Measurements from ENCODE around the gene AGMAT.

The AGMAT gene

GRCh38 chr1:15538771-15539170 is 46.1 kb downstream of the AGMAT start:
- no peak overlapping the region for H4K5ac ChIP-seq (ENCODE audit: low read length)
- H2BK15ac ChIP-seq (replicated peaks; ENCODE audit: low read depth), result no peak overlapping the region
- H3K4me3 ChIP-seq (ENCODE audit: low read length), result no peak overlapping the region
- H3K4me1 ChIP-seq (ENCODE audit: control insufficient read depth, low read depth, low read length), result no peaks in the 10 kb centered on the region
- H3K27me3 ChIP-seq (ENCODE audit: insufficient read depth, low read length, poor library complexity), result no peaks in the 10 kb centered on the region
- DNase-seq, result no peak
- no peak overlapping the region for H2BK120ac ChIP-seq (ENCODE audit: low read depth, low read length)
- no peak overlapping the region for H2AK5ac ChIP-seq (ENCODE audit: low read length)
- H3K23ac ChIP-seq (ENCODE audit: low read length), result no peak overlapping the region
- H3K79me2 ChIP-seq (ENCODE audit: control insufficient read depth, insufficient read depth, low read length), result no peaks in the 10 kb centered on the region
- peaks cover 5% of the 10 kb centered on the region for H3K36me3 ChIP-seq (ENCODE audit: control insufficient read depth, insufficient read depth, low read length)
- no peak overlapping the region for H3K27ac ChIP-seq (ENCODE audit: low read depth, low read length)
- H3K4ac ChIP-seq (ENCODE audit: low read depth, low read length), result no peak overlapping the region
- no peak overlapping the region for H3K4me2 ChIP-seq (ENCODE audit: low read length)
- no peak overlapping the region for H3K9ac ChIP-seq (ENCODE audit: low read length)
- H2BK5ac ChIP-seq (ENCODE audit: low read length), result no peak overlapping the region
- no peak overlapping the region for H4K8ac ChIP-seq (ENCODE audit: low read depth, low read length)
- whole genome bisulfite sequencing (ENCODE audit: extremely low coverage, insufficient coverage, low lambda C conversion rate), result no CpG with 5 or more reads among the region's 6 CpGs
- H3K79me1 ChIP-seq (ENCODE audit: low read length), result no peaks in the 10 kb centered on the region
- H3K18ac ChIP-seq (ENCODE audit: low read length), result no peak overlapping the region
- H3K56ac ChIP-seq (ENCODE audit: low read length), result no peak overlapping the region

GRCh38 chr1:15531682-15532081 is 53.2 kb downstream of the AGMAT start:
- WGBS (ENCODE audit: extremely low coverage, insufficient coverage, low lambda C conversion rate), result no CpG with 5 or more reads among the region's 2 CpGs
- no peaks in the 10 kb centered on the region for H3K36me3 ChIP-seq (ENCODE audit: control insufficient read depth, insufficient read depth, low read length)

GRCh38 chr1:15531003-15531402 is 53.8 kb downstream of the AGMAT start:
- Histone ChIP-seq H3K4me1 (ENCODE audit: control insufficient read depth, low read depth, low read length) (peaks cover 2% of the 10 kb centered on the region), H2AK5ac (ENCODE audit: low read length) (no peak overlapping the region), H3K18ac (ENCODE audit: low read length) (no peak overlapping the region), H3K4ac (ENCODE audit: low read depth, low read length) (no peak overlapping the region), H3K9ac (ENCODE audit: low read length) (no peak overlapping the region), H4K8ac (ENCODE audit: low read depth, low read length) (no peak overlapping the region), H2BK5ac (ENCODE audit: low read length) (no peak overlapping the region), H2BK120ac (ENCODE audit: low read depth, low read length) (no peak overlapping the region), H3K36me3 (ENCODE audit: control insufficient read depth, insufficient read depth, low read length) (no peaks in the 10 kb centered on the region), H3K56ac (ENCODE audit: low read length) (no peak overlapping the region), H2BK15ac (replicated peaks; ENCODE audit: low read depth) (no peak overlapping the region), H3K27me3 (ENCODE audit: insufficient read depth, low read length, poor library complexity) (no peaks in the 10 kb centered on the region), H4K5ac (ENCODE audit: low read length) (no peak overlapping the region), H3K23ac (ENCODE audit: low read length) (no peak overlapping the region), H3K27ac (ENCODE audit: low read depth, low read length) (no peak overlapping the region), H3K79me1 (ENCODE audit: low read length) (peaks cover 3% of the 10 kb centered on the region), H3K4me2 (ENCODE audit: low read length) (no peak overlapping the region), H3K79me2 (ENCODE audit: control insufficient read depth, insufficient read depth, low read length) (peaks cover 4% of the 10 kb centered on the region), H3K4me3 (ENCODE audit: low read length) (no peak overlapping the region)
- WGBS (ENCODE audit: extremely low coverage, insufficient coverage, low lambda C conversion rate), result no CpG with 5 or more reads among the region's 4 CpGs
- no peak for DNase-seq

More at GRCh38 chr1:15531682-15532081, 53.2 kb downstream of the AGMAT start:
- H3K79me2 ChIP-seq (ENCODE audit: control insufficient read depth, insufficient read depth, low read length), result peaks cover 4% of the 10 kb centered on the region
- H3K4me1 ChIP-seq (ENCODE audit: control insufficient read depth, low read depth, low read length), result peaks cover 2% of the 10 kb centered on the region
- no peak overlapping the region for H2AK5ac ChIP-seq (ENCODE audit: low read length)
- no peak overlapping the region for H2BK120ac ChIP-seq (ENCODE audit: low read depth, low read length)
- H3K23ac ChIP-seq (ENCODE audit: low read length), result no peak overlapping the region
- H3K4me2 ChIP-seq (ENCODE audit: low read length), result no peak overlapping the region
- H3K27me3 ChIP-seq (ENCODE audit: insufficient read depth, low read length, poor library complexity), result no peaks in the 10 kb centered on the region
- no peak overlapping the region for H3K18ac ChIP-seq (ENCODE audit: low read length)
- no peak overlapping the region for H3K4ac ChIP-seq (ENCODE audit: low read depth, low read length)
- H3K4me3 ChIP-seq (ENCODE audit: low read length), result no peak overlapping the region
- no peak overlapping the region for H4K8ac ChIP-seq (ENCODE audit: low read depth, low read length)
- no peak overlapping the region for H3K56ac ChIP-seq (ENCODE audit: low read length)
- H2BK5ac ChIP-seq (ENCODE audit: low read length), result no peak overlapping the region
- H4K5ac ChIP-seq (ENCODE audit: low read length), result no peak overlapping the region
- H2BK15ac ChIP-seq (replicated peaks; ENCODE audit: low read depth), result no peak overlapping the region
- peaks cover 3% of the 10 kb centered on the region for H3K79me1 ChIP-seq (ENCODE audit: low read length)
- no peak overlapping the region for H3K9ac ChIP-seq (ENCODE audit: low read length)
- no peak overlapping the region for H3K27ac ChIP-seq (ENCODE audit: low read depth, low read length)
- DNase-seq, result no peak

- Histone ChIP-seq H3K4me1 (ENCODE audit: control insufficient read depth, low read depth, low read length) (peaks cover 4% of the 10 kb centered on the region), H3K4me3 (ENCODE audit: low read length) (peak within 1 kb of the TSS; percentile 88), H2BK120ac (ENCODE audit: low read depth, low read length) (no peak within 1 kb of the TSS), H3K9ac (ENCODE audit: low read length) (peak within 1 kb of the TSS; percentile 95), H3K27me3 (ENCODE audit: insufficient read depth, low read length, poor library complexity) (no peaks in the 10 kb centered on the region), H2BK5ac (ENCODE audit: low read length) (no peak within 1 kb of the TSS), H3K18ac (ENCODE audit: low read length) (peak within 1 kb of the TSS; percentile 56), H3K4ac (ENCODE audit: low read depth, low read length) (no peak within 1 kb of the TSS), H3K23ac (ENCODE audit: low read length) (no peak within 1 kb of the TSS), H2AK5ac (ENCODE audit: low read length) (no peak within 1 kb of the TSS), H3K56ac (ENCODE audit: low read length) (peak within 1 kb of the TSS; percentile 98), H3K79me2 (ENCODE audit: control insufficient read depth, insufficient read depth, low read length) (peaks cover 4% of the 10 kb centered on the region), H3K36me3 (ENCODE audit: control insufficient read depth, insufficient read depth, low read length) (no peaks in the 10 kb centered on the region), H3K79me1 (ENCODE audit: low read length) (peaks cover 6% of the 10 kb centered on the region), H3K27ac (ENCODE audit: low read depth, low read length) (peak within 1 kb of the TSS; percentile 93), H2BK15ac (replicated peaks; ENCODE audit: low read depth) (no peak within 1 kb of the TSS), H3K4me2 (ENCODE audit: low read length) (peak within 1 kb of the TSS; percentile 97), H4K8ac (ENCODE audit: low read depth, low read length) (no peak within 1 kb of the TSS), H4K5ac (ENCODE audit: low read length) (no peak within 1 kb of the TSS)
- WGBS (ENCODE audit: extremely low coverage, insufficient coverage, low lambda C conversion rate), result no CpG with 5 or more reads among the region's 65 CpGs
- DNase-seq, result peak; percentile 100
These were observed 58.1 kb downstream of the AGMAT start, which contains the start of gene DNAJC16 for GRCh38 chr1:15526490-15527339. TSS of gene DNAJC16 (plus strand) at chr1:15526848. CDS start at chr1:15529106, 2,258 bp downstream.

- no peak overlapping the region for H3K18ac ChIP-seq (ENCODE audit: low read length)
- H3K79me1 ChIP-seq (ENCODE audit: low read length), result peaks cover 6% of the 10 kb centered on the region
- no peak overlapping the region for H3K23ac ChIP-seq (ENCODE audit: low read length)
- no peak for DNase-seq
- H3K4me3 ChIP-seq (ENCODE audit: low read length), result no peak overlapping the region
- H2BK5ac ChIP-seq (ENCODE audit: low read length), result no peak overlapping the region
- H3K4me2 ChIP-seq (ENCODE audit: low read length), result peak overlapping the region; percentile 2
- no peak overlapping the region for H3K27ac ChIP-seq (ENCODE audit: low read depth, low read length)
- no CpG with 5 or more reads among the region's 9 CpGs for WGBS (ENCODE audit: extremely low coverage, insufficient coverage, low lambda C conversion rate)
- H4K5ac ChIP-seq (ENCODE audit: low read length), result no peak overlapping the region
- no peak overlapping the region for H4K8ac ChIP-seq (ENCODE audit: low read depth, low read length)
- no peaks in the 10 kb centered on the region for H3K27me3 ChIP-seq (ENCODE audit: insufficient read depth, low read length, poor library complexity)
- H2BK120ac ChIP-seq (ENCODE audit: low read depth, low read length), result no peak overlapping the region
- H3K79me2 ChIP-seq (ENCODE audit: control insufficient read depth, insufficient read depth, low read length), result peaks cover 4% of the 10 kb centered on the region
- no peak overlapping the region for H3K9ac ChIP-seq (ENCODE audit: low read length)
- no peak overlapping the region for H2BK15ac ChIP-seq (replicated peaks; ENCODE audit: low read depth)
- H3K4me1 ChIP-seq (ENCODE audit: control insufficient read depth, low read depth, low read length), result peaks cover 4% of the 10 kb centered on the region
- H3K36me3 ChIP-seq (ENCODE audit: control insufficient read depth, insufficient read depth, low read length), result no peaks in the 10 kb centered on the region
- no peak overlapping the region for H3K56ac ChIP-seq (ENCODE audit: low read length)
- no peak overlapping the region for H2AK5ac ChIP-seq (ENCODE audit: low read length)
- no peak overlapping the region for H3K4ac ChIP-seq (ENCODE audit: low read depth, low read length)
These were observed 58.8 kb downstream of the AGMAT start for GRCh38 chr1:15526021-15526489.
